Naive thymus-derived CD4-positive, alpha-beta T cell (primary cell): ENCODE measurements around the gene KANSL1L. TPM values are rescaled to one million over a fixed set of nuclear protein-coding genes. Genes with fewer than 3 reads are reported as not detected.

ENCODE experiments used
- ATAC-seq: fragments of 150-1000 bp; cut with Tn5 transposase; 2 replicates; pipeline ENCODE4 v1.10.0; 2021; ENCODE audit warnings: mild to moderate bottlenecking, moderate library complexity
- CTCF ChIA-PET: fragments of 350-600 bp; sonication (Branson Sonifier 250); formaldehyde crosslinking; loops from one replicate; lab custom pipeline; 2021; ENCODE audit warnings: antibody characterized with exemption; lab: Charles Lee
- POLR2A ChIA-PET: fragments of 350-600 bp; sonication (Branson Sonifier 250); formaldehyde crosslinking; loops from one replicate; lab custom pipeline; 2021; ENCODE audit warnings: antibody characterized with exemption, inconsistent platforms; lab: Charles Lee
- DNase-seq, 9 donors: peaks; one replicate each; pipeline versions ENCODE4 v3.0.0 to v3.0.0-alpha.2; 2020 to 2022; ENCODE audit warnings: mixed read lengths in 1 of 9
- H3K27ac ChIP-seq: one replicate; pipeline ENCODE4 v1.7.0; 2013; ENCODE audit warnings: mild to moderate bottlenecking, low read depth, low read length, moderate library complexity
- H3K27me3 ChIP-seq, 2 donors: one replicate each; pipeline ENCODE4 v1.7.0; 2013; ENCODE audit warnings: low read length in 2 of 2, mild to moderate bottlenecking in 2 of 2, moderate library complexity in 2 of 2; ENCODE audit not compliant: control insufficient read depth in 2 of 2, insufficient read depth in 2 of 2
- H3K36me3 ChIP-seq, 3 experiments: 1 replicate in 2 of 3; 2 replicates in 1 of 3; pipeline ENCODE4 v1.7.0; 2013; ENCODE audit warnings: low read length in 3 of 3, mild to moderate bottlenecking in 3 of 3, moderate library complexity in 1 of 3; ENCODE audit not compliant: insufficient read depth in 3 of 3, control insufficient read depth in 2 of 3
- H3K4me1 ChIP-seq, 2 donors: one replicate each; pipeline ENCODE4 v1.7.0; 2013; ENCODE audit warnings: low read length in 2 of 2, mild to moderate bottlenecking in 2 of 2, moderate library complexity in 1 of 2; ENCODE audit not compliant: control insufficient read depth in 2 of 2, insufficient read depth in 2 of 2
- H3K4me3 ChIP-seq: 2 replicates; pipeline ENCODE4 v1.7.0; 2013; ENCODE audit warnings: mild to moderate bottlenecking, low read length
- H3K9me3 ChIP-seq, 3 experiments: 1 replicate in 2 of 3; 2 replicates in 1 of 3; pipeline ENCODE4 v1.7.0; 2013; ENCODE audit warnings: low read length in 3 of 3; ENCODE audit not compliant: control insufficient read depth in 2 of 3
- H3K27ac Mint-ChIP-seq, 9 donors: one replicate each; pipeline ENCODE4 v1.8.0; 2020 to 2022; ENCODE audit warnings: mixed read lengths in 9 of 9, mild to moderate bottlenecking in 8 of 9, moderate library complexity in 5 of 9, inconsistent platforms in 2 of 9
- H3K27me3 Mint-ChIP-seq, 5 donors: one replicate each; pipeline ENCODE4 v1.8.0; 2021 to 2022; ENCODE audit warnings: mixed read lengths in 5 of 5, mild to moderate bottlenecking in 1 of 5
- H3K36me3 Mint-ChIP-seq, 5 donors: one replicate each; pipeline ENCODE4 v1.8.0; 2020 to 2022; ENCODE audit warnings: mixed read lengths in 5 of 5, mild to moderate bottlenecking in 3 of 5, inconsistent platforms in 1 of 5
- H3K4me1 Mint-ChIP-seq, 7 donors: one replicate each; pipeline ENCODE4 v1.8.0; 2020 to 2022; ENCODE audit warnings: mixed read lengths in 7 of 7, mild to moderate bottlenecking in 3 of 7, inconsistent platforms in 1 of 7
- H3K4me3 Mint-ChIP-seq, 10 donors: one replicate each; pipeline ENCODE4 v1.8.0; 2020 to 2022; ENCODE audit warnings: mild to moderate bottlenecking in 10 of 10, mixed read lengths in 10 of 10, moderate library complexity in 6 of 10, inconsistent platforms in 2 of 10
- H3K9me3 Mint-ChIP-seq, 11 donors: one replicate each; pipeline ENCODE4 v1.8.0; 2020 to 2022; ENCODE audit warnings: mixed read lengths in 11 of 11, mild to moderate bottlenecking in 4 of 11, inconsistent platforms in 1 of 11, moderate library complexity in 1 of 11
- intact Hi-C, 2 donors: fragments of 100-400 bp; cut with micrococcal nuclease; formaldehyde crosslinking; loops; one replicate each; pipeline ENCODE4 v1.15.1; 2023
- polyA plus RNA-seq, 2 donors: library from polyadenylated mRNA; unstranded; fragments of 300-500 nt; fragmentation: Illumina TruSeq; gene quantifications; one replicate each; pipeline ENCODE4 v1.2.3, GENCODE V29; 2021
- total RNA-seq, 6 experiments: library from RNA in 5 of 6; stranded (reverse) in 5 of 6; gene quantifications; 1 replicate in 5 of 6; 2 replicates in 1 of 6; pipeline ENCODE4 v1.2.3 and lab custom pipeline; 2021 to 2026

The KANSL1L gene
- total and polyA plus RNA-seq, 7 experiments from 2014 or later = 1.5 to 23.3 (median 8.4) TPM

DNA sequence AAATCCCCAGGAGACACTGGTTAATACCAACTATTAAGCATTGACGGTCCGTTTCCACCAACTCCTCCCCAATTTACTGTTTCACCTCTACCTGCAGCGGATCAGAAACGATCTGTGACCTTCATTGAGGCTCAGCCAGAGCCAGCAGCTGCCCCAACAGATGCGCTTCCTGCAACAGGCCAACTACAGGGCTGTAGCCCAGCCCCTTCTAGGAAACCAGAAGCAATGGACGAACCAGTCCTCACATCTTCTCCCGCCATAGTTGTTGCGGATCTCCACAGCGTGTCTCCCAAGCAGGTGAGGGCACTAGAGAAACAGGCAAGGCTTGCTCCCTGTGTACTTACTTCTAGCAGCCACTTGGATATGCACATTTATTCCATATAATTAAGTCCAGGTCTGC, 177.2 kb downstream of the KANSL1L start:
- intact Hi-C loops = no loop called here
- no peaks in the 10 kb centered on the region for H3K4me1 ChIP-seq
- H3K9me3 ChIP-seq = no peaks in the 10 kb centered on the region
- no peaks in the 10 kb centered on the region for H3K27me3 ChIP-seq
- H3K27ac ChIP-seq = no peak overlapping the region
- DNase-seq (no peak), ATAC-seq (no peak)
- CTCF ChIA-PET = no interaction called here
- Mint-ChIP-seq H3K27me3 (peaks cover 0 to 13% (median 10%) of the 10 kb centered on the region in 5 donors), H3K4me3 (no peak overlapping the region), H3K27ac (no peak overlapping the region), H3K9me3 (no peaks in the 10 kb centered on the region), H3K4me1 (peaks cover 0 to 9% (median 0%) of the 10 kb centered on the region in 7 donors), H3K36me3 (no peaks in the 10 kb centered on the region)
- POLR2A ChIA-PET = no interaction called here
- H3K36me3 ChIP-seq = no peaks in the 10 kb centered on the region
- H3K4me3 ChIP-seq = no peak overlapping the region

DNA sequence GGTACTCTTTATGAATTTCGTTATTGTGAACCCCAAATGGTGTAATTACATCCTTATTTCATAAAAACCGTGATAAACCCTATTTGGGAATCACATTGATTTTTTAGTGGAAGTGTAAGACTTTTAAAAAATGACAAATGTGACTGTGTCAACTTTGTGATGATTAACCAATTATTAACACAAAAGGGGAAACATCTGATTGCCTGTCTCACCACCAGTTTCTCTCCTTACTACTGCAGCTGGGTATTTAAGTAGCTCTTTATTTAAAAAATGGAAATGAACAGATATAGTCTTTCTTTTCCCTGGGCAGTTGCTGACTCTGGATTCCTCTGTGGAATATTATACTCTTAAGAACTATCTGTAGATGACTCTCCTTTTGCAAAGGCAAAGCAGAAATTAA, 180.4 kb downstream of the KANSL1L start:
- ATAC-seq (no peak), DNase-seq (no peak)
- H3K4me3 ChIP-seq = no peak overlapping the region
- H3K4me3 Mint-ChIP-seq = no peak overlapping the region
- H3K9me3 ChIP-seq = no peaks in the 10 kb centered on the region
- no peak overlapping the region for H3K27ac ChIP-seq
- H3K9me3 Mint-ChIP-seq = no peaks in the 10 kb centered on the region
- H3K27me3 Mint-ChIP-seq = peaks cover 0 to 21% (median 10%) of the 10 kb centered on the region in 5 donors
- no peaks in the 10 kb centered on the region for H3K36me3 ChIP-seq
- POLR2A ChIA-PET = interaction anchor here (0.6 kb wide), 1 partner anchor 180 kb away, joined by 3 read pairs; the partner anchor contains the start of gene KANSL1L
- intact Hi-C loops = no loop called here
- H3K4me1 ChIP-seq = no peaks in the 10 kb centered on the region
- no peaks in the 10 kb centered on the region for H3K36me3 Mint-ChIP-seq
- H3K4me1 Mint-ChIP-seq = peaks cover 0 to 2% (median 0%) of the 10 kb centered on the region in 7 donors
- H3K27ac Mint-ChIP-seq = no peak overlapping the region
- CTCF ChIA-PET = interaction anchor here (1.0 to 1.1 kb wide), 2 partner anchors 206 to 208 kb away, joined by 3 read pairs; no protein-coding TSS in a partner anchor
- no peaks in the 10 kb centered on the region for H3K27me3 ChIP-seq

DNA sequence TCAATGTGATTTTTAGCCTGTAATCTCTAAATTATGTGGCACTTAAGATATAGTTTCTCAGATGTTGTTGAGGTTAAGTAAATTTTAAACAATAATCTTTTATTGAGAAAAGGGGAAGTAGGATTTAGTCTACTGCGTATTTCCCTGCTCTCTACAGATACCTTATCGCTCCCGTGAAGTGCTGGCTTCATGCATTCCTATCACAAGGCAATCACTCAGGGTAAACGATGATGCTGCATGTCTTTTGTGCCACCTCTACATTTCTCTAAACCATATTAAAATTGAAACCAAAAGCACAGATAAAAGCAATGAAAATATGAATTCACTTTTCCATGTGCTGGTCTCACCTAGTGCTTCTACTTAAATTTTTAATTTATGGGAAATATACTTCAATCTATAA, 183.2 kb downstream of the KANSL1L start:
- Histone ChIP-seq H3K27me3 (no peaks in the 10 kb centered on the region), H3K36me3 (no peaks in the 10 kb centered on the region), H3K9me3 (no peaks in the 10 kb centered on the region), H3K27ac (no peak overlapping the region), H3K4me3 (no peak overlapping the region), H3K4me1 (no peaks in the 10 kb centered on the region)
- ATAC-seq (peak; percentile 52), DNase-seq (no peak)
- intact Hi-C loops = no loop called here
- Mint-ChIP-seq H3K9me3 (no peaks in the 10 kb centered on the region), H3K27ac (no peak overlapping the region), H3K36me3 (no peaks in the 10 kb centered on the region), H3K4me1 (peaks cover 0 to 2% (median 0%) of the 10 kb centered on the region in 7 donors), H3K27me3 (peaks cover 4 to 35% (median 15%) of the 10 kb centered on the region in 5 donors), H3K4me3 (no peak overlapping the region)
- POLR2A ChIA-PET = interaction anchor here (1.1 kb wide), 1 partner anchor 204 kb away, joined by 3 read pairs; no protein-coding TSS in a partner anchor
- CTCF ChIA-PET = interaction anchor here (3.2 kb wide), 1 partner anchor 208 kb away, joined by 10 read pairs; no protein-coding TSS in a partner anchor

GRCh38 chr2:209986415-209986814, 184.8 kb downstream of the KANSL1L start:
- Mint-ChIP-seq H3K9me3 (no peaks in the 10 kb centered on the region), H3K27ac (no peak overlapping the region), H3K4me1 (peaks cover 0 to 2% (median 0%) of the 10 kb centered on the region in 7 donors), H3K27me3 (peaks cover 9 to 45% (median 17%) of the 10 kb centered on the region in 5 donors), H3K36me3 (no peaks in the 10 kb centered on the region), H3K4me3 (no peak overlapping the region)
- intact Hi-C loops = no loop called here
- peak; percentile 65 for ATAC-seq
- Histone ChIP-seq H3K4me1 (no peaks in the 10 kb centered on the region), H3K27me3 (no peaks in the 10 kb centered on the region), H3K4me3 (no peak overlapping the region), H3K9me3 (no peaks in the 10 kb centered on the region), H3K27ac (no peak overlapping the region), H3K36me3 (no peaks in the 10 kb centered on the region)
- ChIA-PET CTCF (interaction anchor here (3.2 kb wide), 1 partner anchor 209 kb away, joined by 10 read pairs; no protein-coding TSS in a partner anchor), POLR2A (no interaction called here)
- DNase-seq = no peak

- DNase-seq (no peak), ATAC-seq (peak; percentile 60)
- Histone ChIP-seq H3K4me3 (no peak overlapping the region), H3K36me3 (no peaks in the 10 kb centered on the region), H3K9me3 (no peaks in the 10 kb centered on the region), H3K27ac (no peak overlapping the region), H3K27me3 (no peaks in the 10 kb centered on the region), H3K4me1 (no peaks in the 10 kb centered on the region)
- Mint-ChIP-seq H3K4me1 (peaks cover 0 to 2% (median 0%) of the 10 kb centered on the region in 7 donors), H3K27me3 (peaks cover 9 to 42% (median 15%) of the 10 kb centered on the region in 5 donors), H3K36me3 (no peaks in the 10 kb centered on the region), H3K9me3 (no peaks in the 10 kb centered on the region), H3K4me3 (no peak overlapping the region), H3K27ac (no peak overlapping the region)
- POLR2A ChIA-PET = no interaction called here
- CTCF ChIA-PET = interaction anchor here (1.1 to 3.2 kb wide), 2 partner anchors 25 to 210 kb away, joined by 3 to 10 read pairs; no protein-coding TSS in a partner anchor
- intact Hi-C loops = no loop called here
Measured at GRCh38 chr2:209985874-209986273, 185.3 kb downstream of the KANSL1L start.

- ChIA-PET POLR2A (no interaction called here), CTCF (no interaction called here)
- Mint-ChIP-seq H3K27me3 (peaks cover 5 to 39% (median 8%) of the 10 kb centered on the region in 5 donors), H3K36me3 (no peaks in the 10 kb centered on the region), H3K27ac (peak overlapping the region in 1 of 9 donors; percentile 3), H3K4me3 (no peak overlapping the region), H3K9me3 (no peaks in the 10 kb centered on the region), H3K4me1 (peaks cover 0 to 2% (median 0%) of the 10 kb centered on the region in 7 donors)
- Histone ChIP-seq H3K27ac (no peak overlapping the region), H3K27me3 (no peaks in the 10 kb centered on the region), H3K9me3 (no peaks in the 10 kb centered on the region), H3K4me3 (no peak overlapping the region), H3K4me1 (no peaks in the 10 kb centered on the region), H3K36me3 (no peaks in the 10 kb centered on the region)
- DNase-seq = no peak
- intact Hi-C loops = no loop called here
- ATAC-seq = no peak
Measured at GRCh38 chr2:209984291-209984690, 186.9 kb downstream of the KANSL1L start.
